AG04450 (cell line): ENCODE measurements around the gene PAX8. TPM values are rescaled to one million over a fixed set of nuclear protein-coding genes. Genes with fewer than 3 reads are reported as not detected.
A peak's percentile ranks its signal among the peaks of the same experiment; 100 is the strongest.

ENCODE experiments used
- CTCF ChIA-PET: fragments of 300-600, 350-600 bp; formaldehyde crosslinking; extraction: SDS; loops from one replicate; lab custom pipeline; 2022; ENCODE audit warnings: antibody characterized with exemption, inconsistent platforms; lab: Charles Lee
- POLR2A ChIA-PET: fragments of 350-600 bp; formaldehyde crosslinking; extraction: SDS; loops from one replicate; lab custom pipeline; 2021; ENCODE audit warnings: antibody characterized with exemption, inconsistent platforms; lab: Yijun Ruan, JAX
- DNase-seq: peaks from one replicate; pipeline ENCODE4 v3.0.0-alpha.2; 2011; ENCODE audit warnings: low read depth, low spot score
- H3K27ac ChIP-seq: one replicate; pipeline ENCODE4 v1.5.1; 2012; ENCODE audit warnings: low read depth, low read length, control low read depth
- H3K27me3 ChIP-seq: one replicate; pipeline ENCODE4 v1.6.0; 2012; ENCODE audit warnings: low read length; ENCODE audit not compliant: control insufficient read depth, insufficient read depth
- H3K4me3 ChIP-seq: 2 replicates; pipeline ENCODE4 v1.5.1; 2011; ENCODE audit warnings: mild to moderate bottlenecking, low read depth, low read length, control low read depth
- H3K9me3 ChIP-seq: 2 replicates; pipeline ENCODE4 v1.5.1; 2012; ENCODE audit warnings: low read length; ENCODE audit not compliant: control insufficient read depth, insufficient read depth
- polyA plus RNA-seq: library from polyadenylated mRNA; depleted of rRNA; stranded (reverse); fragments of >200 nt; gene quantifications from 2 replicates; pipeline ENCODE4 v1.2.3, GENCODE V29; 2011
- TF ChIP-seq, protein P1 (sequence below): IDR thresholded peaks from 2 replicates; pipeline ENCODE4 v1.5.1; 2011; ENCODE audit warnings: low read depth, low read length, control low read depth, inconsistent platforms

The PAX8 gene
- polyA plus RNA-seq, 1 experiment, result 1.2 TPM

DNA sequence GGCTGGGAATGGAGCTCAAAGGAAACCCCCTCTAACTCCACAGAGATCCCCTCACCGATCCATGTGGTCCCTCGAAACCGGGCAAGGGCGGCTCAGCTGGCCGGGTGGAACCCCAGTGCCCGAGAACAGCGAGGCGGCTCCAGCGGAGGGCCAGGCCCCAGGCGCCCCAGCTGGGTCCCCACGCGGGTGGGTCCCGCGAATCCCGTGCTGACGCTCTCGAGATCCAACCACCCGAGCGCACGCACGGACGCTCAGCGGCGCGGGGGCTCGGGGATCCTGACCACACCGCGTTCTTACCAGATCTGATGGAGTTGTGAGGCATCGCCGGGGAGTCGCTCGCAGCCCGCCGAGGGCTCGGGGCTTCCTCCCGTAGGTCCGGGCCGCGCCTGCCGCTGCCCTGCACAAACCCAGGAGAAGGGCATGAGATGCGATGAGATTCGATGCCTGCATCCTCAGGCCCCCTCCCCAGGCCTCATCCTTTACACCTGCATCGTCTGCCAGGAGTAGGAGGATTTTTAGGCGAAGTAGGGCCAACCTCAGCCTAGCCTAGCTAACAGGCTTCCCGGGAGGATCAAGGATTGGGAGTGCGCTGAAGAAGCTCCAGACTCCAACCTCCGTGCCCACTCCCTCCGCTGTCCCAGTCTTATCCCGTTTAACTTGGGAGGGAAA, 514 bp downstream of the PAX8 start:
- DNase-seq, result no peak
- no peak overlapping the region for H3K27ac ChIP-seq
- TF ChIP-seq, protein P1, sequence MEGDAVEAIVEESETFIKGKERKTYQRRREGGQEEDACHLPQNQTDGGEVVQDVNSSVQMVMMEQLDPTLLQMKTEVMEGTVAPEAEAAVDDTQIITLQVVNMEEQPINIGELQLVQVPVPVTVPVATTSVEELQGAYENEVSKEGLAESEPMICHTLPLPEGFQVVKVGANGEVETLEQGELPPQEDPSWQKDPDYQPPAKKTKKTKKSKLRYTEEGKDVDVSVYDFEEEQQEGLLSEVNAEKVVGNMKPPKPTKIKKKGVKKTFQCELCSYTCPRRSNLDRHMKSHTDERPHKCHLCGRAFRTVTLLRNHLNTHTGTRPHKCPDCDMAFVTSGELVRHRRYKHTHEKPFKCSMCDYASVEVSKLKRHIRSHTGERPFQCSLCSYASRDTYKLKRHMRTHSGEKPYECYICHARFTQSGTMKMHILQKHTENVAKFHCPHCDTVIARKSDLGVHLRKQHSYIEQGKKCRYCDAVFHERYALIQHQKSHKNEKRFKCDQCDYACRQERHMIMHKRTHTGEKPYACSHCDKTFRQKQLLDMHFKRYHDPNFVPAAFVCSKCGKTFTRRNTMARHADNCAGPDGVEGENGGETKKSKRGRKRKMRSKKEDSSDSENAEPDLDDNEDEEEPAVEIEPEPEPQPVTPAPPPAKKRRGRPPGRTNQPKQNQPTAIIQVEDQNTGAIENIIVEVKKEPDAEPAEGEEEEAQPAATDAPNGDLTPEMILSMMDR, result no peak
- ChIA-PET CTCF (interaction anchor here (1.0 to 1.1 kb wide), 2 partner anchors 112 to 141 kb away, joined by 3 read pairs; no protein-coding TSS in a partner anchor), POLR2A (no interaction called here)
- H3K27me3 ChIP-seq, result peaks cover 48% of the 10 kb centered on the region
- peaks cover 4% of the 10 kb centered on the region; the same call in 1 of the 2 replicates for H3K9me3 ChIP-seq
- H3K4me3 ChIP-seq, result no peak overlapping the region

GRCh38 chr2:113277474-113278072, 1.1 kb downstream of the PAX8 start:
- Histone ChIP-seq H3K4me3 (peak overlapping the region; percentile 31; the same call in 1 of the 2 replicates), H3K27ac (no peak overlapping the region), H3K9me3 (peaks cover 4% of the 10 kb centered on the region; the same call in 1 of the 2 replicates), H3K27me3 (peaks cover 51% of the 10 kb centered on the region)
- ChIA-PET POLR2A (no interaction called here), CTCF (interaction anchor here (1.1 kb wide), 1 partner anchor 140 kb away, joined by 3 read pairs; no protein-coding TSS in a partner anchor)
- no peak for DNase-seq
- TF ChIP-seq, protein P1, result no peak

DNA sequence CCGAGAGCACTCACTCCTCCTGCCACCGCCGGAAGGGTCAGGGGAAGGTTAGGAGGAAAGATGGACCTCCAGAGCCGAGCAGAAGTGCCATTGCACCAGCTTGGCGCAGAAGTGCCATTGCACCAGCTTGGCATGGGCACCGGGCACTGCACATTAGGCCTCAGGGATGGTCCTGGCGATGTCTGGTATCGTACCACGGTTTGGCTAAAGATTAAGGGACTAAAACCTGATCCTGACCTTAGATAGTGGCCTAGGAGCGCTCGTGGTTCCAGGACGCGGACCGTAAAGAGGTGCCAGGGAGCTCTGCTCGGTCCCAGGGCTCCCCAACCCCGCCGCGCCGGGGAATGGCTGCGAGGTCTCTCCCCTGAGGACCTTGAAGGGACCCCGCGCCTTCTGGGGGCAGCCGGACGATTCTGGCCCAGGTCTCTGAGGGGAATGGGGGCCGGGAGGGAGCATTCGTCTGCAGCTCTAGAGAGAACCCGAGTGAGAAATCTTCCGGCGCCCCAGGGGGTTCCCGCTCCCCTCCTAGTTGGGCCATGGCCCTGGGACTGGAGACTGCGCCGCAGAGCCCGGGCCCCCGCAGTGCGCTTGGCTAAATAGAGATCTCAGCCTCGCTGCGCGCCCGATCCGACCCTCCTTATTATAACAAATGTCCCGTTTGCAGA, 1.8 kb downstream of the PAX8 start:
- TF ChIP-seq, protein P1, result no peak
- no peak overlapping the region for H3K4me3 ChIP-seq
- no peak overlapping the region for H3K27ac ChIP-seq
- H3K9me3 ChIP-seq, result peaks cover 4% of the 10 kb centered on the region; the same call in 1 of the 2 replicates
- ChIA-PET POLR2A (no interaction called here), CTCF (interaction anchor here (1.1 kb wide), 1 partner anchor 139 kb away, joined by 3 read pairs; no protein-coding TSS in a partner anchor)
- DNase-seq, result no peak
- peaks cover 55% of the 10 kb centered on the region for H3K27me3 ChIP-seq

DNA sequence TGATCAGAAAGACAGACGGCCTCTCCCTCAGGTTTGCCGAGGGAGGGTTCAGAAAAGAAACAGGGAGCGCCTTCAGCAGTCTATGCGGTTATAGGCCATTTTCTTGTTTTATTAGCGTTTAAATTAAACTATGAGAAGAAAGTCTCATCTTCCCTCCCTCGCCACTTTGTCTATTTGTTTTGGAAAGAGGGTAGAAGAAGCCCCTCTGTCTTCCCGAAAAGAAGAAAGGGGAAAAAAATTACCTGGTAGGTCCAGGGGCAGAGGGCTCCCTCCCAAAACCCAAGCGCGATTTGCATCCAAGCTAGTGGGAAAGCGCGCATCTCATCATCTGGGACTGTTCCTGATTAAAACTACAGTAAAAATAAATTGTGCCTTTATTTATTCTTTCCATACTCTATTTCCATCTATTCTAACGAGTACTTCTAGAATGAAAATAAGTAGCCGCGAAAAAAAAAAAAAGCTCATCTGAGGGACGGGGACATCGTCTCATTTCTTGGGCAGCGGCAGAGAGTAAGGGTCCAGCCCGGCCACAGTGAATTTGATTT, 2.4 kb downstream of the PAX8 start:
- Histone ChIP-seq H3K27ac (no peak overlapping the region), H3K9me3 (peaks cover 4% of the 10 kb centered on the region; the same call in 1 of the 2 replicates), H3K4me3 (no peak overlapping the region), H3K27me3 (peaks cover 60% of the 10 kb centered on the region)
- CTCF ChIA-PET, result no interaction called here
- DNase-seq, result no peak
- POLR2A ChIA-PET, result no interaction called here
- TF ChIP-seq, protein P1, result no peak
